Measurements from ENCODE around the gene NIN. TPM values are rescaled to one million over a fixed set of nuclear protein-coding genes. Genes with fewer than 3 reads are reported as not detected.

NIN gene
- total RNA-seq, 1 experiment from 2014 or later = 86.1 TPM

- in situ Hi-C loops (cut with HindIII; ENCODE audit: low pct_unique_long_range_greater_than_20kb, low sequenced_read_pairs) = no loop called here
- DNase-seq (ENCODE audit: low read depth, low spot score) = no peak
Observed at GRCh38 chr14:50757702-50758101, 73.3 kb downstream of the NIN start.

DNA sequence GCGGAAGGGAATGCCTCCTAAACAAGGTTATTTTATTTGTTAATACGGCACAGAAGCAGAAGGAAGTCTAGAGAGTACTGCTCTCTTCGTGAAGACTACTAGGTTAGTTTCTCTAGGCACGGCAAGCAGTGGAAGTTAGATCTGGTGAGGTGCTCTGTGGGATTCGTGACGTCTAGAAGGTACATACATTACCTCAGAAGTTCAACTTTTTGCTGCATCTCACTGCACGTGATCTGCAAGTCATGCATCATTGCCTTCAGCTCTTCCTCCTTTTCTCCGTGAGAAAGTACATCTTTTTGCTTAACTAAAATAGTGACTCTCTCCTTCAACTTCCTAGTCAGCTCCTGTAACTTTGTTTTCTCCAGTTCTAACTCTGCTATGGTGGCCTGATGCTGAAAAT is 74.7 kb downstream of the NIN start:
- in situ Hi-C loops (cut with HindIII; ENCODE audit: low pct_unique_long_range_greater_than_20kb, low sequenced_read_pairs) = no loop called here
- no peak for DNase-seq (ENCODE audit: low read depth, low spot score)

- in situ Hi-C loops (cut with HindIII; ENCODE audit: low pct_unique_long_range_greater_than_20kb, low sequenced_read_pairs) = no loop called here
Observed at GRCh38 chr14:50750323-50750722, 80.6 kb downstream of the NIN start.

DNA sequence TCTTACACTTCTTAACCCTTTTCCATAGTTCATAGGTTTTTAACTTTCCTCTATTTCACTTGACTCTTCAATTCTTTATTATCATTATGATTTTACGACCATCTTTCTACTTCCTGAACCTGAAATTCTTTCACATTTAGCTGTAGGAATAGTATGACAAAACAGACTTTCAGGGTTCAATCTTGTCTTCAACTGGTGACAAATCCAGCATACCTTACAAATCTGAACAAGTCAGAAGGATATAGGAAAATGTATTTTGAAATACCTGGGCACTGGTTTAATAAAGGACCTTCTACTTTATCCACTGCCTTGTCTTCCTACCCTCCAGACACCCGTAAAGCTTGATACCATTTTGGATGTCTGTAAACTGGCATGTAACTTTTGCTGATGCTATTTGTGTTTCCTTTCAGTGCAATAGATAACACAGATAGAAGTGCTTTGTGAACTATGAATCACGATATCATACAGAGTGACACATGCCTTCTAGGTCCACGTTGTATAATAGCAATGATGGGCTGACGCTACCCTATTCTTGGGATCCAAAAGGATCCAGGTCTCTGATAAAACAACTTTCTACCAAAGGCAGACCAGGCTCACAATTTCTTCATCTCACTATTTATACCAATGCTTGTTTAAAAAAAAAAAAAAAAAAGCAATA is 85.4 kb downstream of the NIN start:
- no peak for DNase-seq (ENCODE audit: low read depth, low spot score)
- in situ Hi-C loops (cut with HindIII; ENCODE audit: low pct_unique_long_range_greater_than_20kb, low sequenced_read_pairs) = no loop called here

More at GRCh38 chr14:50750323-50750722, 80.6 kb downstream of the NIN start:
- DNase-seq (ENCODE audit: low read depth, low spot score) = no peak

- in situ Hi-C loops (cut with HindIII; ENCODE audit: low pct_unique_long_range_greater_than_20kb, low sequenced_read_pairs) = no loop called here
- no peak for DNase-seq (ENCODE audit: low read depth, low spot score)
Observed at GRCh38 chr14:50744231-50744630, 86.7 kb downstream of the NIN start.

GRCh38 chr14:50741567-50741966 is 89.4 kb downstream of the NIN start:
- in situ Hi-C loops (cut with HindIII; ENCODE audit: low pct_unique_long_range_greater_than_20kb, low sequenced_read_pairs) = no loop called here
- no peak for DNase-seq (ENCODE audit: low read depth, low spot score)

DNA sequence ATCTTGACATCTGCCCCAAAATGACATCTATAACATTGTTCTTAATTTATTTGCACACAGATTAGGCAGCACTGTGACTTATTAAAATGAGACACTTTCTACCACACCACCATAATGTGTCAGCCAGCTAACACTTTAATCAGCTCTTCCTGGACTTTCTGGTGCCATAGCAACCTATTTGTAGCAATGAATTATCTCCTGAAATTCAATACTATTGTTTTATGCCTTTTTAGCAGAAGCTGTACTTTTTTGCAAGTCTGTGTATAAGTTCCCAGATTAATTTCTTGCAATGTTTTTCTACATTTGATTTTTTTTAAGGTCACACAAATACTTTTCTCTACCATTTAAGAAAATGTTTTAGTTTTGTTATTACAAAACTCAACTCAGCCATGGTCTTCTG is 90.1 kb downstream of the NIN start:
- in situ Hi-C loops (cut with HindIII; ENCODE audit: low pct_unique_long_range_greater_than_20kb, low sequenced_read_pairs) = no loop called here
- no peak for DNase-seq (ENCODE audit: low read depth, low spot score)

DNA sequence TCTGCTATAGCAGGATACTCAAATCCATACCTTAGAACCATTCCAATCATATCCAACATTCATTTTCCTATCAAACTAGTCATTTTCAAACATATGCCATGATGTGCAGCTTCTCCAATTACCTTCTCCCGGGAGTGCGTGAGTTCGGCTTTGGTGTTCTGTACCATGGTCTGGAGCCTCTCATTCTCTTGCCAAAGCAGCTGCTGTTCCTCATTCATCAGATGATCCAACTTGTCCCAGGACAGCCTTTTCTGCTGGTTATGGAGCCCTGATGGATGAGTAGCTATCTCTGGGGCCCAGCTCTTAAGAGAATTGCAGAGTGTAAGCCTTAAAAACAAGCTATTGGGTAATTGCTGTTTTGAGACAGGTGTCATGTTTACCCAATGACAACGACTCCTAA is 91.8 kb downstream of the NIN start:
- in situ Hi-C loops (cut with HindIII; ENCODE audit: low pct_unique_long_range_greater_than_20kb, low sequenced_read_pairs) = no loop called here
- DNase-seq (ENCODE audit: low read depth, low spot score) = no peak

DNA sequence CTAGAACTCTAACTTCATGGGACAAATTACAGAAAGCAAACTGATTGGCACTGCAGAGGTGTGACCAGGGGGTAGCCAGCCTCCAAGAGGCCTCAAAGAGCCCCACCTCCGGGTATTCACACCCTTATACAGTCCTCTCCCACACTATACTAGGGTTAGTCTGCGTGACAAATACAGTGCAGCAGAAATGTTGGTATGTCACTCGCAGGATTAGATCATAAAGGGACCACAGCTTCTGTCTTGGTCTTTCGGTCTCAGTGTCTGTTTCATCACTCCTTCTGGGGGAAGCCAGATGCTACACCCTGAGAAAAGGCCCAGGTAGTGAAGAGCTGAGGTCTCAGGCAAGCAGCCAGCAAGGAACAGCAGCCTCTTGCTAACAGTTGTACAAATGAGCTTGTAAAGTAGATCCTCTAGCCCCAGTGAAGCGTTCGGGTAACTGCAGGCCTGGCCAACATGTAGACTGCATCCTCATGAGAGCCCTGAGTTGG is 94.0 kb downstream of the NIN start:
- in situ Hi-C loops (cut with HindIII; ENCODE audit: low pct_unique_long_range_greater_than_20kb, low sequenced_read_pairs) = no loop called here
- DNase-seq (ENCODE audit: low read depth, low spot score) = no peak

- DNase-seq (ENCODE audit: low read depth, low spot score) = peak; percentile 32
- in situ Hi-C loops (cut with HindIII; ENCODE audit: low pct_unique_long_range_greater_than_20kb, low sequenced_read_pairs) = no loop called here
Observed at GRCh38 chr14:50734950-50735695, 95.8 kb downstream of the NIN start.

GRCh38 chr14:50733494-50733893 is 97.5 kb downstream of the NIN start:
- in situ Hi-C loops (cut with HindIII; ENCODE audit: low pct_unique_long_range_greater_than_20kb, low sequenced_read_pairs) = no loop called here
- DNase-seq (ENCODE audit: low read depth, low spot score) = no peak

DNA sequence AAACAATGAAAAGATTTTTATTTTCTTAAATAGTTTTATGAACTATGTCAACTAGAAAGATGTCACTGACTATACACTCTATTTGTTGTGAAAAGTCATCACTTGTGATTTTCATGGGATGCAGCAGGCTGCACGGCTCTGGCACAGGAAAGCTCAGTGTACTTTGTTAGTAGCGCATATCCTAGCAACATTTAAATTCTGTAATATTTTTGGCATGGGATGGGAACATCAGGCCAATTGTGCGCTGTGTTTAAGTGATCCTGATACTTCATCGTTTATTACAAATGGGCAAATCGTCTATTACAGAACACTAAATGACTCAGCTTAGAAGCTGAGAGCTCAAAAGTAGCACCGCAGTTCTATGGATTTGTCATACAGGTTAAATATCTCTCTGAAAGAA is 102.1 kb downstream of the NIN start:
- DNase-seq (ENCODE audit: low read depth, low spot score) = no peak
- in situ Hi-C loops (cut with HindIII; ENCODE audit: low pct_unique_long_range_greater_than_20kb, low sequenced_read_pairs) = no loop called here

DNA sequence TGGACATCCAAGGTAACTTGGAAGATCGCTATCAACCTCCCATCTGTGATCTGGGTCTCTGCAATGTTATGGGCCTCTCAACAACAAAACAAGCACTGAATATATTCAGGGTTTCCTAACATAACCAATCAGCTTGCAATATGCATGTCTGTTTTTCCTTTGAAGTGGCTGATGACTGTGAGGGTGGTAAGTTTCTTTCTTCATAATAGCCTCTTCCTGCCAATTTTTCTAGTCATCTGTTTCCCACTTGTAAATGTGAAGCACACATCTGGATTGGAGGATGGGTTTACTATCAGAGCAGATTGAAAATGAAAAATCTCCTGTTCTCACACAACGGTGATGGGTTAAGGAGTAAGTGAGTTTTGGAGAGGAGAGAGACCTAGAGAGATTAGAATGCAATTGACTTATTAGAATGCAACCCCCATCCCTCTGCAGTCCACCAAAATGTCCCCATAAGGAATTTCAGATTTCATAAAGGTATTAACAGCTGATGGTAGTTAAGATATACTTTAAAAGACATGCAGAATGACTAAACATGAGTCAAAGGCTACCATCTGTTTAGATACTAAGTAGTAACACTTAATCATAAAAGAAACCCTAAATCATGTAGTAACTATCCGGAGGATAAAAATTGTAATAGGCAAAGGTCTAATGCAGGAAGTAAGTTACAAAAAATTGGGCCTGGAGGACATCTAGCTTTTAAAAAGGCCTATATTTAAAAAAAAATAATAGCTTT is 104.4 kb downstream of the NIN start:
- DNase-seq (ENCODE audit: low read depth, low spot score) = no peak
- in situ Hi-C loops (cut with HindIII; ENCODE audit: low pct_unique_long_range_greater_than_20kb, low sequenced_read_pairs) = no loop called here

- in situ Hi-C loops (cut with HindIII; ENCODE audit: low pct_unique_long_range_greater_than_20kb, low sequenced_read_pairs) = no loop called here
Observed at GRCh38 chr14:50725761-50726160, 105.2 kb downstream of the NIN start.

GRCh38 chr14:50719911-50720759 is 110.8 kb downstream of the NIN start:
- DNase-seq (ENCODE audit: low read depth, low spot score) = no peak
- in situ Hi-C loops (cut with HindIII; ENCODE audit: low pct_unique_long_range_greater_than_20kb, low sequenced_read_pairs) = loop anchor here (25.0 kb wide), 1 partner anchor 108 kb away; no protein-coding TSS in a partner anchor

More at GRCh38 chr14:50725761-50726160, 105.2 kb downstream of the NIN start:
- DNase-seq (ENCODE audit: low read depth, low spot score) = no peak

- in situ Hi-C loops (cut with HindIII; ENCODE audit: low pct_unique_long_range_greater_than_20kb, low sequenced_read_pairs) = loop anchor here (25.0 kb wide), 1 partner anchor 107 kb away; no protein-coding TSS in a partner anchor
- DNase-seq (ENCODE audit: low read depth, low spot score) = no peak
Observed at GRCh38 chr14:50718949-50719348, 112.0 kb downstream of the NIN start.

DNA sequence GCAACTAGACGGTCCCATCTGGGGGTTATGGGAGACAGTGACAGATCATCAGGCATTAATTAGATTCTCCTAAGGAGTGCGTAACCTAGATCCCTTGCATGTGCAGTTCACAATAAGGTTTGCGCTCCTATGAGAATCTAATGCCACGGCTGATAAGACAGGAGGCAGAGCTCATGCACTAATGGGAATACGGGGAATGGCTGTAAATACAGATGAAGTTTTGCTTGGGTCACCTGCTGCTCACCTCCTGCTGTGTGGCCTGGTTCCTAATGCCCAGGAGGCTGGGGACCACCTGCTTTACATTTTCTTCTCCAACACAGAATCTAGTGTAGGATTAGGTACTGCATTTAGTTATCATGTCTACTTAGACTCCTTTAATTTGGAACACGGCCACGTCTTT is 113.2 kb downstream of the NIN start:
- in situ Hi-C loops (cut with HindIII; ENCODE audit: low pct_unique_long_range_greater_than_20kb, low sequenced_read_pairs) = loop anchor here (25.0 kb wide), 1 partner anchor 106 kb away; no protein-coding TSS in a partner anchor
- DNase-seq (ENCODE audit: low read depth, low spot score) = no peak

Measured in SK-MEL-5 (cell line).